Activated naive CD4-positive, alpha-beta T cell treated with anti-CD3 and anti-CD28 coated beads, Interleukin-2, amount 50 U/mL, for 24 hours (primary cell): Measurements from ENCODE around the gene PEX19.

Experiments used
- H3K27ac Mint-ChIP-seq: one replicate; pipeline ENCODE4 v1.8.0; 2021; ENCODE audit warnings: mild to moderate bottlenecking, mixed read lengths
- H3K27me3 Mint-ChIP-seq: one replicate; pipeline ENCODE4 v1.8.0; 2021; ENCODE audit warnings: mixed read lengths
- H3K36me3 Mint-ChIP-seq: one replicate; pipeline ENCODE4 v1.8.0; 2021; ENCODE audit warnings: mixed read lengths
- H3K4me1 Mint-ChIP-seq: one replicate; pipeline ENCODE4 v1.8.0; 2021; ENCODE audit warnings: mixed read lengths
- H3K4me3 Mint-ChIP-seq: one replicate; pipeline ENCODE4 v1.8.0; 2021; ENCODE audit warnings: mild to moderate bottlenecking, mixed read lengths
- H3K9me3 Mint-ChIP-seq: one replicate; pipeline ENCODE4 v1.8.0; 2021; ENCODE audit warnings: mixed read lengths

The PEX19 gene

DNA sequence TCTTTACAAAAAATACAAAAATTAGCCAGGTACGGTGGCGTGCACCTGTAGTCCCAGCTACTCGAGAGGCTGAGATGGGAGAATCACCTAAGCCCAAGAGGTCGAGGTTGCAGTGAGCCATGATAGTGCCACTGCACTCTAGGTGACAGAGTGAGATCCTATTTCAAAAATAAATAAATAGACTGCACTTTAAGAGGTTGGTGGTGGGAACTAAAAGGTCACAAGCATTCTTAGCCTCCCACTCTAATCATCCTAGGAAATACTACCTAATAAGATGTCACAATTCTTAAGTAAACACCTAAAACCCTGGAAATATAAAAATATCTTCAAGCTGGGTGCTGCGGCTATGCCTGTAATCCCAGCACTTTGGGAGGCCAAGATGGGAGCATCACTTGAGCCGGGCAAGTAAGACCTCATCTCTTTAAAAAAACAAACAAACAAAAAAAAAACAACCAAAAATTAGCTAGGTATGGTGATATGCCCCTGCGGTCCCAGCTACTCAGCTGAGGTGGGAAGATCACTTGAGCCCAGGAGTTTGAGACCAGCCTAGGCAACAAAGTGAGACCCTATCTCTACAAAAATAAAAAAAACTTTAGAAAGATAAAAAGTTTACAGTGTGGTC lies 26.6 kb downstream of the PEX19 start:
- H3K4me1 Mint-ChIP-seq = peaks cover 54% of the 10 kb centered on the region
- peak overlapping the region; percentile 70 for H3K27ac Mint-ChIP-seq
- H3K9me3 Mint-ChIP-seq = no peaks in the 10 kb centered on the region
- H3K27me3 Mint-ChIP-seq = no peaks in the 10 kb centered on the region
- no peak overlapping the region for H3K4me3 Mint-ChIP-seq
- H3K36me3 Mint-ChIP-seq = peaks cover 8% of the 10 kb centered on the region

DNA sequence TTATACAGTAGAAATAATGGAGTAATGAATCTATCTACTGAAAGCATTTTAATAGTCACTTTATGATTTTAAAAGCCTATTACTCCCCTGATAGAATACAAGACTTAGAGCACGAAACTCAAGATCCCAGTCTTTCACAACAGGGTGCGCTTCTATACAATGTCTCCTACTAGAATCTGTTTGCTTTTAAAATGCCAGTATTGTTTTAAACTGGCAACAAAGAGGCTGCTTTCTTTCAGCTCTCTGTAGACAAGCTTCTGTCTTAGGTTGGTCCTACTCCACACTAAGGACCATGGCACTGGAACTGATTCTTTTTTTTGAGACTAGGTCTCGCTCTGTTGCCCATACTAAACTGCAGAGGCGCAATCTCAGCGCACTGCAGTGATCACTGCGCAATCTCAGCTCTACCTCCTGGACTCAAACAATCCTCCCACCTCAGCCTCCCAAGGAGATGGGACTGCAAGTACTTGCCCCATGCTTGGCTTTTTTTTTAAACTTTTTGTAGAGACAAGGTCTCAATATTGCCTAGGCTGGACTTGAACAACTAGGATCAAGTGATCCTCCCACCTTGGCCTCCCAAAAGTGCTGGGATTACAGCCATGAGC lies 27.4 kb downstream of the PEX19 start:
- peaks cover 8% of the 10 kb centered on the region for H3K36me3 Mint-ChIP-seq
- no peaks in the 10 kb centered on the region for H3K27me3 Mint-ChIP-seq
- H3K4me1 Mint-ChIP-seq = peaks cover 54% of the 10 kb centered on the region
- H3K27ac Mint-ChIP-seq = peak overlapping the region; percentile 79
- H3K9me3 Mint-ChIP-seq = no peaks in the 10 kb centered on the region
- no peak overlapping the region for H3K4me3 Mint-ChIP-seq

DNA sequence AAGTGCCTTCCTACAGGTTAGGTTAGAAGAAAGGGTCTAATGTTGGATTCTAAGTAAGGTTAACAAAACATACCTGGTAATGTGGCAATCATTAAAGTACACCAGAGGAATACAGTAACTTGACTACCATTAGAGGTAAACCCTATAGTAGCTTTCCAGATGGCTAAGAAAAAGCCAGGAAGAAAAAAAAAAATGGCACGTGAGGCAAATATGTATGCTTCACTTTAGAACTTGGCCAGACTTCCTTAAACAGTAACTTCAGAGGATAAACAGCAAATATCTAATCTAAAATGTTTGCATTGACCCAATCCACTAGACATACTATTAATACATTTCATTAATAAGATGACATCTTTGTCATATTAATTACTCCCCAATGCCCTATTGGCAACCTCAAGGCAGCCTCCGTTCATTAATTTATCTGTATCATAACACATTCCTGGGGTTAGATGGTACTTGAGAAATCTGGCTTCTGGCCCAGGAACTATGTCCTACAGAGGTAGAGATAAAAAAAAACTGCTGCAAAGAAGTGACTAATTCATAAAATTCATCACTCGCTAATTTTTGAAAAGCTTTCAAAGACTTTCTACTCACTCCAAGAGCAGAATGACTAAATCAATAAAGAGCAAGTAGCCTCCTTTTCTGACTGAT lies 28.4 kb downstream of the PEX19 start:
- Mint-ChIP-seq H3K36me3 (peaks cover 8% of the 10 kb centered on the region), H3K27me3 (no peaks in the 10 kb centered on the region), H3K4me1 (peaks cover 63% of the 10 kb centered on the region), H3K9me3 (no peaks in the 10 kb centered on the region), H3K27ac (peak overlapping the region; percentile 57), H3K4me3 (no peak overlapping the region)

DNA sequence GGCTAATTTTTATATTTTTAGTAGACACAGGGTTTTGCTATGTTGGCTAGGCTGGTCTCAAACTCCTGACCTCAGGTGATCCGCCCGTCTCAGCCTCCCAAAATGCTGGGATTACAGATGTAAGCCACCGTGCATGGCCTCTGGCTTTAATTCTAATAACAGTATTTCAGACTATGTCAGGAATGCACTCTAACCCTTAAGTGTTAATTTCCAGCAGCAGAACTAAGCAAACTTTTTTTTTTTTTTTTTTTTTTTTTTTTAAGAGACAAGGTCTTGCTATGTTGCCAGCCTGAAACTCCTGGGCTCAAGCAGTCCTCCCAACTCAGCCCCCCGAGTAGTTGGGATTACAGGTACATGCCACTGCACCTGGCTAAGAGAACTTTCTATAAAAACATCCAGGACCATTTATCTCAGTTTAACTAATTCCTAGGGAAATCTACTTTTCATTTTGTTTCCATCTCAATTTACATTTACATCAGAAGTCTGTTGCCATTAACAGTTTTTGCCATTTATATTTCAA lies 29.1 kb downstream of the PEX19 start:
- Mint-ChIP-seq H3K36me3 (peaks cover 8% of the 10 kb centered on the region), H3K27me3 (no peaks in the 10 kb centered on the region), H3K4me1 (peaks cover 56% of the 10 kb centered on the region), H3K27ac (peak overlapping the region; percentile 41), H3K9me3 (no peaks in the 10 kb centered on the region), H3K4me3 (no peak overlapping the region)

DNA sequence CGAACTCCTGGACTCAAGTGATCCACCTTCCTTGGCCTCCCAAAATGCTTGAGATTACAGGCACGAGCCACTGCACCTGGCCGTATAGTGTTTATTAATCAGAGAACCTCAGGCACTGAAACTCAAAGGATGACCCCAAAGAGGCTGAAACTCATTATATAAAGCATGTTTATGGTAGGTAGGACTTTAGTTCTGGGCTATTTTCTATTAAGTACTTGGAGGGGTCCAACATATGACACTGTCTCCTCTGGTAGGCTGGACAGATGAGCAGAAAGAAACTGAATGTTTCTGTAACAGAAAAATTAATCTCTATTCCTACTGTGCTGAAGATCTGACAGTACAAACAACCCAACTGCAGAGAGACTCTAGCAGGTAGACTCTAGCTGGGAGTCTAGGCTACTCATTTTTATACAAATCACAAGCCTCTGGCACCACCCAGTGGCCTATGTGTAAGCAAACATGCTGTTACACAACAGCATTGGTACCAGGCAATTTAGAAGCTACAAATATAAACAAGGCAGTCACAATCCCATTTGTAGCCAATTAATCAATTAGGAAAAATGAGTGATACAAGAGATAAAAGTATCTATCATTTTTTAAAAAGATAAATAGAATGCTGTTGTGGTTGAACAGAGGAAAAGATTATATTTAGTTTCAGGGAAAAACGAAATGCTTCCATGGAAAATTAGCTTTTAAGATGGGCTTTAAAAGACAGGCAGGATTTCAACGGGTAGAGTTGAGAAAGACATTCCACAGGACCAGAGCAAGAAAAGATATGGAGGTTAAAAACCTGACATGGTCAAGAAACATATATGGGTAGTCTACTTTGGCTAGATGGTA lies 33.0 kb downstream of the PEX19 start:
- Mint-ChIP-seq H3K4me1 (peaks cover 26% of the 10 kb centered on the region), H3K27ac (peak overlapping the region; percentile 85), H3K9me3 (no peaks in the 10 kb centered on the region), H3K27me3 (no peaks in the 10 kb centered on the region), H3K4me3 (no peak overlapping the region), H3K36me3 (no peaks in the 10 kb centered on the region)

DNA sequence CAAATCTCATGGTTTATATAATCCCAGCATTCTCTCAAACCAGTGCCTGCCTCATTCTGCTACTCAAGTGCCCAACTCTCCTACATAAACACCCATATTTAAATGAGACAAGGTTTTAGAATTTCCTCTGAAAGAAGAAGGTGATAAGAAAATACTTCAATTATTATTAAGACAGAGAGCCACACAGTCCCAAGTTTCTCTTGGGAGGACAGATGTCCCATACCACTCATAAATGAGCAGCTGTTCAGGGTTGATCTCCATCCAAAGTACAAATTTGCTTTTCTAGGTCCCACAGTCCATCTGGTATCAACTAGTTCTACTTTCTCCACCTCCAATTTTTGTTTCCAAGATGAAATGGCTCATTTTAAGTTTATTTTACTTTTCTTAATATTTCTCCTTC lies 33.9 kb downstream of the PEX19 start:
- H3K27ac Mint-ChIP-seq = no peak overlapping the region
- H3K9me3 Mint-ChIP-seq = no peaks in the 10 kb centered on the region

DNA sequence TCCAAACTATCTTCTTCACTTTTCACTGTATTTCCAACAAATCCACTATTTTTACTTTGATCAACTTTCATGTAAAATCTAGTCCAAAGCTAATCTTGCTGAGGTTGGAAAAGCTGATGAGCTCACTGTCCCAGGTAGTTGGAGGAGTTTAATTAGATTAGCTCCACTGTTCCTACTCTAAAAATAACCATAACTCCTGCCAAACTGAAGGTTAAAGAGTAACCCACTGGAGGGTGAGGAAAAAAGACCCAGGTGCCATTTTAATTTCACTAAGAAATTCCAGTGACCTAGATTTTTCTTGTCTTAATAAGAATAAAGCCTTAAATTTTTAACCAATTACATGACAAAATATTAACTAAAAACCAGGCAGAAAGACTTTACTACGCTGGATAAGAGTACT lies 37.9 kb downstream of the PEX19 start:
- Mint-ChIP-seq H3K36me3 (no peaks in the 10 kb centered on the region), H3K27ac (no peak overlapping the region), H3K9me3 (no peaks in the 10 kb centered on the region), H3K27me3 (no peaks in the 10 kb centered on the region), H3K4me3 (no peak overlapping the region), H3K4me1 (peaks cover 40% of the 10 kb centered on the region)

More for the DNA sequence above, 33.9 kb downstream of the PEX19 start:
- Mint-ChIP-seq H3K4me1 (peaks cover 26% of the 10 kb centered on the region), H3K4me3 (no peak overlapping the region), H3K27me3 (no peaks in the 10 kb centered on the region), H3K36me3 (no peaks in the 10 kb centered on the region)

DNA sequence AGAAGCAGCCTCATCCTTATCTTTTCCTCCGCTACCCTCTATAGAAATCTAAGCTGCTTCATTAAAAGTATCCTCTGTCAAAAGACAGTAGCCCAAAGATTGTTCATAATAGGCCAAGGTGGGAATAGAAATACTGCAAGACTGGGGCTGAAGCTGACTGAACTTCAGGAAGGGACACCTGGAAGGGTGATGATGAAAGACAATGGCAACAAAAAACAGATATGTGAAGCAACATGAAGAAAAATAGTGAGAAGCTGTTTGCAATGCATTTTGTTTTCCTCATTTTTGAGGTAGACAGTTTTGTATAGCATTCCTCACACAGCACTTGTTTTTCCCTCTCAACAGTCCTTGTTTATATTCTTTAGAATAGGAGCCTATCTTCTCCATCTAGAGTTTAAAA lies 39.5 kb downstream of the PEX19 start:
- peaks cover 4% of the 10 kb centered on the region for H3K36me3 Mint-ChIP-seq

DNA sequence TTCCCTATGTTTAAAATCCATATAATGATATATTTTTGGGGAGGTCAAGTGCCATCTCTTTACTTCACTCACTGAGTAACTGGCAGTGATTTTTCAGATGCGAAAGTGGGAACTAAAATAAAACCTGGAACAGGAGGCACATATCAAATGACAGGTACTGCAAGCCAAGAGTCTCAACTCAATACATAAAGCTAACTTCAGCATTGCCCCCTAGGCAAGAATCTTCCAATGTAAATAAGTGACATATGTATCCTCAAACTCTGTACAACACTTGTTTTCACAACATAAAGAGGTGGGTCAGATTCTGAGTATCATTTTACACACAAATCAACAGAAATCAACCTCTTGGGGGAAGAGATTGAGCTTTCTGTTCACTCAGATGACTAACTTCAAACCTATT lies 40.7 kb downstream of the PEX19 start:
- Mint-ChIP-seq H3K36me3 (peaks cover 4% of the 10 kb centered on the region), H3K27me3 (no peaks in the 10 kb centered on the region), H3K4me1 (peaks cover 39% of the 10 kb centered on the region)

More for the DNA sequence above, 39.5 kb downstream of the PEX19 start:
- H3K4me3 Mint-ChIP-seq = no peak overlapping the region
- H3K27ac Mint-ChIP-seq = no peak overlapping the region
- H3K27me3 Mint-ChIP-seq = no peaks in the 10 kb centered on the region
- no peaks in the 10 kb centered on the region for H3K9me3 Mint-ChIP-seq
- peaks cover 39% of the 10 kb centered on the region for H3K4me1 Mint-ChIP-seq

DNA sequence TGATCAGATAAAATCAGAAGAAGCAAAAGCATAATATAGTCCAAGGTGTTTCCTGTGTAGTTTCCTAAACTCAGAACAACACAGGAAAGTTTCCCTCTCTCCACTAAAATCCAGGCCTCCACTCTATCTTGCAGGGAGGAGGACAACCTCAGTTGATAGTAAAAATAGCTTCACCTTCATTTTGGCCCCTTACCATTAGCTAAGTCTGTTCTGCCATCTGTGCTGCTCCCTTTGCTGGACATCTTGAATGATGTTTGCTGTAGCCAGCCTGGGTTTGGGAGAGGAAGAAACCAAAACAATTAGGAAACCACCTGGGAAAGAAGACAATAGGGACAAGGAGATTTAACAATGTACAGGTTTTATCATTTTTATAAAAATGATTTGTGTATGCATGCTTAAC lies 41.2 kb downstream of the PEX19 start:
- peaks cover 39% of the 10 kb centered on the region for H3K4me1 Mint-ChIP-seq
- peaks cover 4% of the 10 kb centered on the region for H3K36me3 Mint-ChIP-seq
- no peak overlapping the region for H3K4me3 Mint-ChIP-seq
- H3K27ac Mint-ChIP-seq = no peak overlapping the region
- H3K9me3 Mint-ChIP-seq = no peaks in the 10 kb centered on the region
- H3K27me3 Mint-ChIP-seq = no peaks in the 10 kb centered on the region

More for the DNA sequence above, 40.7 kb downstream of the PEX19 start:
- Mint-ChIP-seq H3K9me3 (no peaks in the 10 kb centered on the region), H3K4me3 (no peak overlapping the region), H3K27ac (no peak overlapping the region)

DNA sequence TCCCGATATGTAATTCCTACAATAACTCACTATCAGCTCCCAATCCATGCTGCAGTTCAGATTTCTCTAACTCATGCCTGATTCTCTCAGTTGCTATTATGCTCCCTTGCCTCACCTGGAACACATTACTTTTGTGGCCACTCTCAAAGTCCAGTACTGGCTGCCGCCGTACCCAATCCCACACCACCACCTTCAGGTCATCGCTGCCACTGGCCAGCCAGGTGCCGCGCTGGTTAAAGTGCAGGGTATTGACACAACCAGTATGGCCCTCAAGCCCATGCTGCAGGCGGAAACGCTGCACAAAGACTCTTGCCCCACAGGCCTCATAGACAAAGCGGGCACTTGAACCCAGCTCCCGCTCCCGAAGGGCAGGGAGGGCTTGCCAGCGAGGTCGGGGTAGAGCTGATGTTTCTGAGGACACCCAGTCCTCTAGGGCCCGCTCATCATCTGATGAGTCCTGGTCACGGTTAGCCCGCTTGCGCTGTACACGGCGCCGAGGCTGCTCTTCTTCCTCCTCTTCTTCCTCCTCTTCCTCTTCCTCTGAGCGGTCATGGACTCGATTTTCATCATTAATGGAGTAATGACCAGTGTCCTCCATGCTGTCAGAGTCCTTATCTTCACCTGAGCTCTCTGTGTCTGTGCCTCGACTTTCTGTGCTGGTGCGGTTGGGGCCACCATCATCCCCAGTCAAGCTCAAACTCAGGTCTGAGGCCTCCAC lies 45.2 kb downstream of the PEX19 start:
- Mint-ChIP-seq H3K4me1 (peaks cover 20% of the 10 kb centered on the region), H3K4me3 (no peak overlapping the region), H3K27ac (no peak overlapping the region), H3K36me3 (peaks cover 9% of the 10 kb centered on the region), H3K27me3 (no peaks in the 10 kb centered on the region), H3K9me3 (no peaks in the 10 kb centered on the region)

DNA sequence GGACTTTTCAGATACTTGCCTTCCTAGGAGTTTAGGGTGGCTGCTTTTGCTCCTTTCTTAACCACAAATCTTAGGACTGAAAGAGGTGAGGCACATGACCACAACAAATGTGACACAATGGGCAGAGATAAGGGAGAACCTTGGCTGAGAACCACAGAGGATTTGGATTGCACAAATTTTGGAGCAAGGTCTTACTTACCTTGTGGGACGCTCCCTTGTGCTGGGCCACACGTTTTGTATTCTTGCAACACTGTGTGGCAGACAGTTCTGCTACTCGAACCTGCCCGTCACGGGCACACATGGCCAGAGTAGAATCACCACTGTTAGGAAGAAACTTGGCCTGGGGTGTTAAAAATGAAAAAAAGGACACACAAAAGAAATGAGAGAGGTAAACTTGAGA lies 46.5 kb downstream of the PEX19 start:
- Mint-ChIP-seq H3K9me3 (no peaks in the 10 kb centered on the region), H3K27ac (no peak overlapping the region), H3K27me3 (no peaks in the 10 kb centered on the region), H3K36me3 (peaks cover 15% of the 10 kb centered on the region), H3K4me3 (no peak overlapping the region), H3K4me1 (peaks cover 23% of the 10 kb centered on the region)

DNA sequence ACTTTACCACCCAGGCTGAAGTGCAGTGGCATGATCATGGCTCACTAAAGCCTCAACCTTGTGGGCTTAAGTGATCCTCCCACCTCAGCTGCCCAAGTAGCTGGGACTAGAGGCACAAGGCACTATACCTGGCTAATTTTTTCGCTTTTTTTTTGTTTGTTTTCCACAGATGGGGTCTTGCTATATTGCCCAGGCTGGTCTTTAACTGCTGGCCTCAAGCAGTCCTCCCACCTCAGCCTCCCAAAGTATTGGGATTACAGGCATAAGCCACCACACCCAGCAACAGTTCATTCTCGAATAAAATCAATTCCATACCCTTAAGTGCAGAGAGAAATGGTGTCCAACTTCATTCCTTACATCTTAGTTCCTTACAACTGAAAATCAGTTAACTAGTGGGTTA lies 47.4 kb downstream of the PEX19 start:
- H3K36me3 Mint-ChIP-seq = peaks cover 15% of the 10 kb centered on the region

DNA sequence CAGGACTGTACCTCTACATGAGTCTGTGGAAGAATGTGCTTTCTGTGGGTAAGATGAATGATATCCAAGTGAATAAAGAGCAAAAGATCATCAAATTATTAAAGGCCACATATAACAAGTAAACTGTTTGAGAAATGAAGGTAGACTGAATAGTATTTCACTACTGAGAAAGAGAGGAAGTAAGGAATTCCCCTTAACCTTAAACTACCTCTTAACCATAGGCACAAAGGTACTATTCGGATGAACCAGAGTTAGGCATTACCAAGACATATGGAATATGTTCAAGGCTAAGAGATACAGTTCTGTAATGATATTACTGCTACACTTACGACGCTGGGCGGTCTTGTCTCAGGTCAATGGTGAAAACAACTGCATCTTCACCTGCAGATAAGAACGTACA lies 48.1 kb downstream of the PEX19 start:
- Mint-ChIP-seq H3K9me3 (no peaks in the 10 kb centered on the region), H3K4me1 (peaks cover 21% of the 10 kb centered on the region), H3K4me3 (no peak overlapping the region), H3K36me3 (peaks cover 15% of the 10 kb centered on the region), H3K27me3 (no peaks in the 10 kb centered on the region), H3K27ac (no peak overlapping the region)

More for the DNA sequence above, 47.4 kb downstream of the PEX19 start:
- Mint-ChIP-seq H3K4me3 (no peak overlapping the region), H3K27me3 (no peaks in the 10 kb centered on the region), H3K27ac (no peak overlapping the region), H3K4me1 (peaks cover 21% of the 10 kb centered on the region), H3K9me3 (no peaks in the 10 kb centered on the region)

DNA sequence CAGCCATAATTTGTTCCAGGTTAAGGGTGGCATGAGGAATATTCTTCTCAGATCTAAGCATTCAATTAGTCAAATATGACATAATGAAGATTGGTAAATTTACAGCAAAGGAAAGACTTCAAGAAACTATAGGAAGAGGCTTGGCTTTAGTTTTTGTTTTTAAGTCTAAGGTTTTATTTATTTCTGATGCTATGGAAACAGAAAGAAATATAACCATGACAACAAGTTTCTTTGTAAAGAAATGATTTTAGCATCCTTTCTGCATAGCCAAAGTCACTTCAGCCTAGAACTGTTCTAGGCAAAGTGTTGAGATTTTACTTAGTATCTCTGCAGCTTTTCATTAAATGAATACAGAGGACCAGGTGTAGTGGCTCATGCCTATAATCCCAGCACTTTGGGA lies 52.0 kb downstream of the PEX19 start:
- H3K4me1 Mint-ChIP-seq = peaks cover 17% of the 10 kb centered on the region
- no peaks in the 10 kb centered on the region for H3K9me3 Mint-ChIP-seq
- no peak overlapping the region for H3K4me3 Mint-ChIP-seq
- H3K27ac Mint-ChIP-seq = no peak overlapping the region
- peaks cover 17% of the 10 kb centered on the region for H3K36me3 Mint-ChIP-seq
- H3K27me3 Mint-ChIP-seq = no peaks in the 10 kb centered on the region
